ENCODE data around the gene SOCS4.
"Not testable (repeated sequence)": the region's sequence is repeated elsewhere in the genome, so short reads cannot be mapped to it uniquely, and the experiment has no call there.

The SOCS4 gene, protein sequence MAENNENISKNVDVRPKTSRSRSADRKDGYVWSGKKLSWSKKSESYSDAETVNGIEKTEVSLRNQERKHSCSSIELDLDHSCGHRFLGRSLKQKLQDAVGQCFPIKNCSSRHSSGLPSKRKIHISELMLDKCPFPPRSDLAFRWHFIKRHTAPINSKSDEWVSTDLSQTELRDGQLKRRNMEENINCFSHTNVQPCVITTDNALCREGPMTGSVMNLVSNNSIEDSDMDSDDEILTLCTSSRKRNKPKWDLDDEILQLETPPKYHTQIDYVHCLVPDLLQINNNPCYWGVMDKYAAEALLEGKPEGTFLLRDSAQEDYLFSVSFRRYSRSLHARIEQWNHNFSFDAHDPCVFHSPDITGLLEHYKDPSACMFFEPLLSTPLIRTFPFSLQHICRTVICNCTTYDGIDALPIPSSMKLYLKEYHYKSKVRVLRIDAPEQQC

GRCh38 chr14:55026793-55027561 lies at the start of gene SOCS4, which contains the start of gene WDHD1:
SOCS4 (plus strand) TSS chr14:55027236; CDS start chr14:55043042, 15,806 bp downstream.
WDHD1 (minus strand) TSS chr14:55027099; CDS start chr14:55026787, 312 bp downstream.
- DNase-seq (ENCODE audit: low read depth in 2 of 2): peak; percentile 94 to 96

- DNase-seq (ENCODE audit: low read depth in 2 of 2): no peak
These were observed 48.0 kb upstream of the SOCS4 start for GRCh38 chr14:54979039-54979438.

DNA sequence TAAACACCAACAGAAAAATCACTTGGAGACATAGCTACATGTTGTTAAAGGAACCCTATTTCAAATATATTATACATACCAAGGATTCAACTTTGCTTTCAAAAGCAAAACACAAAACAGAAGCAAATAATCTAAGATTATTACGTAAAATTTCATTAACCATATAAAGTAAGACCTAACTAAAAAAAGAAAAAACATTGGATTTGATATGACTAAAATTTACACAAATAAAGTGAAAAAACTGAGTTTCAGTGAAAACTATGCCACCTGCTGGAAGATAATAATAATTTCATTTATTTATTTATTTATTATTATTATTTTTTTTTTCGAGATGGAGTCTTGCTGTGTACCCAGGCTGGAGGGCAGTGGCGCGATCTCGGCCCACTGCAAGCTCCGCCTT lies 45.3 kb upstream of the SOCS4 start:
- DNase-seq (ENCODE audit: low read depth in 2 of 2): no peak

DNA sequence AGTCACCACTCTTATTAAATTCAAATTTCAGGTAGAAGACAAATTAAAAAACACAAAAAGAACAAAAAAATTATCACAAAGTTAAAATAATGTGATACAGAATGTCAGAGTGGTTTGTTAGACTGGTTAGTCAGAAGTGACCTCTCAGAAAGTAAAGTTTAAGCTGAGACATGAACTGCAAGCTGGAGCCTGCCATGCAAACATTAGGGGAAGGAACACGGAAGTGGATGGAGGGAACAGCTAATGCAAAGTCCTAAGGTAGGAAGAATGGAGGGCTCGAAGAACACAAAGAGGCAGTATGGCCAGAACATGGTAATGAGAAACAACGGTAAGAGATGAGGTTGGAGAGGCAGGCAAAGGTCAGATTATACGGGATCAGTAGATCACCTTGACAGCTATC lies 41.9 kb upstream of the SOCS4 start:
- DNase-seq (ENCODE audit: low read depth in 2 of 2): no peak

- DNase-seq (ENCODE audit: low read depth in 2 of 2): no peak
These were observed 26.7 kb upstream of the SOCS4 start for GRCh38 chr14:55000381-55000780.

GRCh38 chr14:55005071-55005470 lies 22.0 kb upstream of the SOCS4 start:
- no peak for DNase-seq (ENCODE audit: low read depth in 2 of 2)

DNA sequence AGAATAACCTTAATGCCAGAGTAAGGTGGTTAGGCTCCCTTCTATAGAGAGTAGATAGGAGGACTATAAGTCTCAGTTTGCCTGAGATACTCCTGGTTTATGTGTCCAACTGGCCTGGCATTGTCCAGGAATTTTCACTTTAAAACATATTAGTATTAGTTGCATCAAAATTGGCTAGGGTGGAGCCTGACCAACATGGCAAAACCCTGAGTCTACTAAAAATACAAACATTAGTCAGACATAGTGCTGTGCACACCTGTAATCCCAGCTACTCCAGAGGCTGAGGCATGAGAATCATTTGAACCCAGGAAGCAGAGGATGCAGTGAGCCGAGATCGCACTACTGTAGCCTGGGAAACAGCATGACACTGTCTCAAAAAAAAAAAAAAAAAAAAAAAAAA lies 12.0 kb upstream of the SOCS4 start:
- no peak for DNase-seq (ENCODE audit: low read depth in 2 of 2)

DNA sequence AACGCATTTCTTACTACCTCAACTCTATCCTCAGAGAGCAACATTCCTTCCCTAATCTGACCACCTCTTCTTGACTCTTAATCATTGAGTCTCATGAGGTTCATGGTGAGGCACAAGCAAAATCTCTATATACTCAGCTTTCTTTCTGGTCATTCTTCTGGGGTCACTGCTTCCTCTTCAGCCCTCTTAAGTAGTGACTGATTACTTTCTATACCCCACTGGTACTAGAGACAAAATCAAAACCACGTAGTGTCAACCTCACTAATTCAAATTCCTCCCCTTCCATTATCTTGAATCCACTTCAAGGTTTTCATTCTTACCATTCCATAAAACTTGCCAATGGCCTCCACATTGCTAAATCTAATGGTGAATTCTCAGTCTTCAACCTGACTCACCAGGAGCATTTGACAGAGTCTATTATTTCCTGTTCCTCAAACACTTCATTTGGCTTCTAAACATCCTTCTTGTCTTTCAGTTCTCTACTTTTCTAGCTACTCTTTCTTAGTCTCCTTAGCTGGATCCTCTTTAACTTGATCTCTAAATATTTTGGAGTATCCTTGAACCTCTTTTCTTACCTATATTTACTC lies 7.0 kb upstream of the SOCS4 start:
- no peak for DNase-seq (ENCODE audit: low read depth in 2 of 2)

- DNase-seq (ENCODE audit: low read depth in 2 of 2): not testable (repeated sequence)
These were observed 2.7 kb upstream of the SOCS4 start for GRCh38 chr14:55024365-55024764.

GRCh38 chr14:55025948-55026347 lies 1.1 kb upstream of the SOCS4 start:
- DNase-seq (ENCODE audit: low read depth in 2 of 2): no peak

- DNase-seq (ENCODE audit: low read depth in 2 of 2): no peak
These were observed 619 bp upstream of the SOCS4 start for GRCh38 chr14:55026441-55026792.

DNA sequence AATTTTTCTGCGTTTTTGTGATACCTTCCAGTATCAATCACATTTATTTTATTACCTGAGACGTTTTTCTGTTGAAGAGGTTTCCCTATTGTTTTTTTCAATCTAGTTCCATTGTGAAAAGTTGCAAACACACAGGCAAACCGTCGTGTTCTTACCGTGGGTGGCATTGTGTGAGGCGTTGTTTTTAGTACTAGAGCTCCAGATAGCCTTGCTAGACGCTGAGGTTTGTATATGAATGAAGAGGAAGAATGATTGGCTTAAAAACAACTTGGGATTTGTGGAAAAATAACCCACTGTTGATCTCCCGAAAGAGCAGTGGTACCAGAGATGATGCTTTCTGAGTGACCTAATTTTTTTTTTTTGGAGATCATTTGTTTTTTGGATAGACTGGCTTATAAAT lies 1.0 kb downstream of the SOCS4 start:
- no peak for DNase-seq (ENCODE audit: low read depth in 2 of 2)

DNA sequence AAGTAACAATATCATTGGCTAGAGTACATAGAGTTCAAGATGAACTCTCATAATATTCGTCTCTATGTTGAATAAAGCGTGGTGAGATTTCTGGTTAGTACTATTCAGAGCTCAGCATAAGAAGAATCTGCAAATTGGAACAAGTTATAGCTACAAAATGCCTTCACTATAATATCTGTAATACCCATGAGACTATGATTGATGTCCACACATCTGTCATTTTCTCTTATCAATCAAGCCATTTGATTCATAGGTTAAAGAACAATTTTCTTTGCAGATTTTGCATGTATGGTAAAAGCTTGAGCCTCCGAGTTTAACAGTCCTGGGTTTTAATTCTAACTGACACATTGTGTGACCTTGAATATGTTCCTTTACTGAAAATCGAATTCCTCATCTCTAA lies 1.4 kb downstream of the SOCS4 start:
- no peak for DNase-seq (ENCODE audit: low read depth in 2 of 2)

GRCh38 chr14:55031190-55031589 lies 4.2 kb downstream of the SOCS4 start:
- DNase-seq (ENCODE audit: low read depth in 2 of 2): no peak

DNA sequence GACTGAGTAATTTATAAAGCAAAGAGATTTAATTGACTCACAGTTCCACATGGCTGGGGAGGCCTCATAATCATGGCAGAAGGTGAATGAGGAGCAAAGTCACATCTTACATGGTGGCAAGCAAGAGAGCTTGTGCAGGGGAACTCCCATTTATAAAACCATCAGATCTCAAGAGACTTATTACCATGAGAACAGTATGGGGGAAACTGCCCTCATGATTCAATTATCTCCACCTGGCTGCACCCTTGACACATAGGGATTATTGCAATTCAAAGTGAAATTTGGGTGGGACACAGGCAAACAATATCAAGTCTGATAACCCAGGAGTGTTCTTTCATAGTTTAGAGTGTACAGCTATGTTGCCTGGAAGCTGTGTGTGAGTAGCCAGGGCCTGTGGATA lies 11.0 kb downstream of the SOCS4 start:
- not testable (repeated sequence) for DNase-seq (ENCODE audit: low read depth in 2 of 2)

GRCh38 chr14:55038708-55039107 lies 11.7 kb downstream of the SOCS4 start:
- no peak for DNase-seq (ENCODE audit: low read depth in 2 of 2)

DNA sequence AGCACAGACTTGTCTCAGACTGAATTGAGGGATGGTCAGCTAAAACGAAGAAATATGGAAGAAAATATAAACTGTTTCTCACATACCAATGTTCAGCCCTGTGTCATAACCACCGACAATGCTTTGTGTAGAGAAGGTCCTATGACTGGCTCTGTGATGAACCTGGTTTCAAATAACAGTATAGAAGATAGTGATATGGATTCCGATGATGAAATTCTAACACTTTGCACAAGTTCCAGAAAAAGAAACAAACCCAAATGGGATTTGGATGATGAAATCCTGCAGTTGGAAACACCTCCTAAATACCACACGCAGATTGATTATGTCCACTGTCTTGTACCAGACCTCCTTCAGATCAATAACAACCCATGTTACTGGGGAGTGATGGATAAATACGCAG lies 16.5 kb downstream of the SOCS4 start:
- no peak for DNase-seq (ENCODE audit: low read depth in 2 of 2)

GRCh38 chr14:55045087-55045486 lies 18.1 kb downstream of the SOCS4 start:
- no peak for DNase-seq (ENCODE audit: low read depth in 2 of 2)

GRCh38 chr14:55047301-55048053 lies 20.4 kb downstream of the SOCS4 start:
- no peak for DNase-seq (ENCODE audit: low read depth in 2 of 2)

DNA sequence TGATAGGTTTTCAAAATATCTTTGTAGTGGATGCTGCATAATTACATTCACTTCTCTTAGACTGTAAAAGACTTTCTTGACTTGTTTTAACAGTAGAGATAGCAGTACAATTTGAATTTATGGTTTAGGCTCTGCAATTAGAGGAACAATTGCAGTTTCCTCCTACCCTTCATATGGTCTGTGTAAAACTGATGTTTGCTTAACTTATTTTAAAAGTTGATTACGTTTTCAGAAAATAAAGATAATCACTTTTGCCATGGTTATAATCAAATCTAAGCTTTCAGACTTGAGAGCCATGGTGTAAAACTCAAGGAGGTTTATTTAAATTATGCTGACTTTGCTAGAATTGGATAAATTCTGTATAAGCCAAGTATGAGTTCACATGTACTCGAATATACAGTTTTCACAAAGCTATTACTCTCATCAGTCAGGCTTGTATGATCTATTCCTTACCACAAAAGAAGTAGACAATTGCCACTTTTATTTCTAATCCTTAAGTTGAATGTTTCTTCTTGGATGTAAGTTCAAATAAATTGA lies 21.9 kb downstream of the SOCS4 start:
- DNase-seq (ENCODE audit: low read depth in 2 of 2): no peak

- no peak for DNase-seq (ENCODE audit: low read depth in 2 of 2)
These were observed 24.1 kb downstream of the SOCS4 start for GRCh38 chr14:55051165-55051422.

All from stimulated activated CD4-positive, alpha-beta T cell treated with anti-CD3 and anti-CD28 coated beads, Interleukin-12 subunit alpha, Interleukin-12 subunit beta, amount 100 ng/mL, for 24 hours (primary cell).